Limb (tissue), 2 donors: Measurements from ENCODE around the gene PMM2.

Experiments
- DNase-seq, 2 donors: peaks; one replicate each; pipeline ENCODE4 v3.0.0-alpha.2; 2016; ENCODE audit errors: extremely low spot score in 2 of 2

Gene PMM2

GRCh38 chr16:8850279-8850885, 52.7 kb downstream of the PMM2 start:
- DNase-seq, result peak in 1 of 2 donors; percentile 33

DNA sequence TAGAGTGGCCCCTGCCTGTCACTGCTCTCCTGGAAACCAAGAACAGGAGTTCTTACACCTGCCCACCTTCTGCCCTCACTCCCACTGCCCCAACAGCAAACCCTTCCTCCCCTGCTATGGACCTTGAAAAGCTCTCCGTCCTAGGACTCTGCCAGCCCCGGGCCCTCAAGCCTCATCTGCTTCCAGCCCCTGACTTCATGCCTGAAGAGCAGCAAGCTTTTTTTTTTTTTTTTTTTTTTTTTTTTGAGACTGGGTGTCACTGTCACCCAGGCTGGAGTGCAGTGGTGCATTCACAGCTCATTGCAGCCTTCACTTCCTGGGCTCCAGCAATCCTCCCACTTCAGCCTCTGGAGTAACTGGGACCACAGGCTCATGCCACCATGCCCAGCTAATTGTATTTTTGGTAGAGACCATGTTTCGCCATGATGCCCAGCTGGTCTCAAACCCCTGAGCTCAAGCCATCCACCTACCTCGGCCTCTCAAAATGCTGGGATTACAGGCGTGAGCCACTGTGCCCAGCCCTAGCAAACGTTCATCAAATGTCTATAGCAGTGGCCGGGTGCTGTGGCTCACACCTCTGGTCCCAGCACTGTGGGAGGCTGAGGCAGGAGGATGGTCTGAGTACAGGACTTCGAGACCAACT, 54.2 kb downstream of the PMM2 start:
- DNase-seq, result no peak

GRCh38 chr16:8852534-8852933, 54.9 kb downstream of the PMM2 start:
- no peak for DNase-seq

DNA sequence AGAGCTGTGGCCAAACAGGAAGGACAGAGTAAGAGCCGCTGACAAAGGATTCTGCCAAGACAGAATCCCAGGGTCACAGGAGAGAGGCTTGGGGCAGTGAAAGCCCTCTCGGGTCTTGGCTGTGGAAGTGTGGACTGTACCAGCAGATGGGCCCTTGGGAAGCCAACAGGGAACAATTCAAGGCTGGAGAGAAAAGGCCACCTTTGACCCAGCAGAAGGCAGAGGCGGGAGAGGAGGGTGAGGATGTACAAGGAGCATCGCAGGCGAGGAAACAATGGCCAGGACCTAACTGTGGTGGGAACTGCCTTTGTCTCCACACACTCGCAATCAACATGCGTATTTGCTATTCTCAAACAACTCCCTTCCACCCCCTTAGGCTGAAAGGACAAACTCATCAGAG, 55.5 kb downstream of the PMM2 start:
- no peak for DNase-seq

DNA sequence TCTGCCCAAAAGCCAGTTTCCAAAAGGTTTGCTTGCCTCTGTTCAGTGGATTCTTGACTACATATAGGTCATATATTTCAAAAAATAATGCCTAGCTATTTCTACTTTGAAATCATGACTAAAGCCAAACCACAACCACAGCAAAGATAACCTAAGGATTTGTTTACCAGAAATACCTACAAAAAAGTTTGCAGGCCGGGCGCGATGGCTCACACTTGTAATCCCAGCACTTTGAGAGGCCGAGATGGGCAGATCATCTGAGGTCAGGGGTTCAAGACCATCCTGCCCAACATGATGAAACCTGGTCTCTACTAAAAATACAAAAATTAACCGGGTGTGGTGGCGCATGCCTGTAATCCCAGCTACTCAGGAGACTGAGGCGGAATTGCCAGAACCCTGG, 56.0 kb downstream of the PMM2 start:
- no peak for DNase-seq

DNA sequence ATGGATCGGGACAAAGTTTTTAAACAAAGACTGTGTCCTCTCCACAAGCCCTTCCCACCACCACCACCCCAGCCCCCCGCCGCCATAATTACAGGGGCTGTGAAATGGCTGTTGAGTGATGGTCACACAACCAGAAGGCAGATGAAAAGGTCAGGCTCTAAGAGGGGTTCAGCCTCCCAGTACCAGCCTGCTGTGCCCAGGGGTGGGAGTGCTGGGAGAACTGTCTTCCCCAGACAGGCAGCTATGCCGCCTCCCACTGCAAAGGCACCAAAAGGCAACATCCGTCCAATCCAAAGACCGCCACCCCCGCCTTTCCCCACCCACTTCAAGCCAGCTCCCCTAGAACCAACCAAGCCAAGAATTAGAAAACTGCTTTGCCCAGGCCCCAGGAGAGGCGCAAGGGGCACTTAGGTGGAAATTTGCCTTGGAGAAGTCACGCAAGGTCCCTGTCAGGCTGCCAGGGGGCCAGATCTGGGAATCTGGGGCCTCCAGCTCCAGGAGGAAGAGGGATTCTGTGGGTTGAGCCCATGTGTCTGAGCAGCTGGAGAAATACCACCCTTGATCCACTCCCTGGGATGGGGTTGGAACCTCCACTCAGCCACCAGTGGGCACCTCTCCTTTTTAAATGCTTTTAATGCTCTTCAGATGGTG, 56.8 kb downstream of the PMM2 start:
- DNase-seq, result no peak

GRCh38 chr16:8855051-8855786, 57.6 kb downstream of the PMM2 start:
- no peak for DNase-seq

DNA sequence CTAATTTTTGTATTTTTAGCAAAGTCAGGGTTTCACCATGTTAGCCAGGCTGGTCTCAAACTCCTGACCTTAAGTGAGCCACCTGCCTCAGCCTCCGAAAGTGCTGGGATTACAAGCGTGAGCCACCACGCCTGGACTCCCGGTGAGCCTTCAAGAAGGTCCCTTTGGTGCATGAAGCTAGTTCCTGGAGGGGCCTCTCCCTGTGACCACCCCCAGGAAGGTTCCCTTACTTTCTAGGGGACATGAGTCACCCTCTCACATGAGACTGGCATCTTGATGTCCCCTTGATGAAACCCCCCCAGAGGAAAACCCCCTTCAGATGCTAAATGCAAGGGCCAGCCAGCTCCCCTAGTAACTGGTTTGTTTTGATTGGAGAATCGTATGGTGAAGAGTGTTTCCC, 58.3 kb downstream of the PMM2 start:
- DNase-seq, result no peak

DNA sequence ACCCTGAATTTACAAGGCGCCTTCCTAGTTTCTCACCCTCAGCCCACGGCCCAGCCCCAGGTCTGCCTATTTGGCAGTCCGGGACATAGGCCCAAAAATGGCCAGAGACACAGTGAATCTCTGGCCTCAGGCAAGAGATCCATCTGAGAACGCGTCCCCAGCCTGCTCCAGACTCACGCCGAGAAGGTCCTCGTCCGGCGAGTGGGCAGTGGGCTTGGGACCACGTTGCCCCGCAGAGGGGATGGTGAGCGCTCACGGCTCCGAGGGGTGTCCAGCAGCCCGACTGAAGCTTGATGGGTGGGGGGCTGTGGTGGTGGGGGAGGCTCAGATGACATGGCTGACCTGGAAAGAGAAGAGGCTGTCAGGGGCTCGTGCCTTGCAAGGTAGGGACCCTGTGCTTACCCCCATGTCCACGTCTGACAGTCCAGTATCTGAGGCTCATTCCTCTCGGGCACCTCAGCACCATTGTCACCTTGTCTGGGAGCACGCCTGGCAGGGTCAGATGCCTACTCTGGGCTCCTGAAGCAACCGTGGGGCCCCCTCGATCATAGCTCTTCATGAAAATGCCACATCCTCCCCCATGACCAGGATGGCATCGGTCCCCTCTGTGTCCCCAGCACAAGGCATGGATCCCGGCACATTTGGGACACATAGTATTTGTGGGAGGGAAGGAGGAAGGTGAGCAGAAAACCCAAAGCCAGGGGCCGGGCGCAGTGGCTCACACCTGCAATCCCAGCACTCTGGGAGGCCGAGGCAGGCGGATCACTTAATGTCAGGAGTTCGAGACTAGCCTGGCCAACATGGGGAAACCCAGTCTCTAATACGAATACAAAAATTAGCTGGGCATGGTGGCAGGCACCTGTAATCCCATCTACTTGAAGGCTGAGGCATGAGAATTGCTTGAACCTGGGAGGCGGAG, 61.6 kb downstream of the PMM2 start:
- DNase-seq, result no peak

DNA sequence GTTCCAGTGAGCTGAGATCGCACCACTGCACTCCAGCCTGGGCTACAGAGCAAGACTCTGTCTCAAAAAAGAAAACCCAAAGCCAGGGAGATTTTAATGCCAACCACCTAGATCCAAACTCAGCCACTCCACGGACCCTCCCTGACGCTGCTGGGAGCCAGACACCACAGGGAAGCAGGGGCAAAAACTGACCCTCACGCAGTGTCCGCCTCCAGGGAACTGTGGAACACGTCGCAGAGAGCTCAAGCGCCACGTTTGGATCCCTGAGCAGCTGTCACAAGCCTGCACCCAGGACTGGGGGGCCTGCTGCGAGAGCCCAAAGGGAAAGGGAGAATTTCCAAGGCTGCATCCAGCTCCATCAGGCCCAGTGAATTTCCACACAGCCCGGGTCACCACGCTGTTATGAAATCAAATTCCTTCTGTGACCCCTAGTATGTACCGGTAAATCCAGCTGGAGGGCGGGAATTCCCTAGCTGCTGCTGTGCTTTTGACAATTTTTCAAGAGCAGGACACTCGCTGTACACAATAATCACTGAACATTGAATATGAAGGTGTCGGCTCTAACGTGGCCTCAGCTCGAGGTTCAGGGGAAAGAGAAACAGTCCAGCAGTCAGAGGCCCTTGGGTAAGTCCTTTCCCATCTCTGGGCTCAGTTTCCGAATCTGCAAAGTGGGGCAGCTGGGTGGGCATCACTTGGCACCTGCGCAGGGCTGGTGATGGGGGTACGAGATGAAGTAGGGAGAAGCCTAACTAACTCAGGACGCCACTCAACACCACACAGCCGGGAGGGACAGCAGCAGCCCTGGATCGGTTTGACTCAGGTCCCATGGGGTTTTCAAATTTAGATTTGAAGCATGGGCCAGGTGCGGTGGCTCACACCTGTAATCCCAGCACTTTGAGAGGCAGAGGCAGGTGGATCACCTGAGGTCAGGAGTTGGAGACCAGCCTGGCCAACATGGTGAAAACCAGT, 62.6 kb downstream of the PMM2 start:
- DNase-seq, result no peak

DNA sequence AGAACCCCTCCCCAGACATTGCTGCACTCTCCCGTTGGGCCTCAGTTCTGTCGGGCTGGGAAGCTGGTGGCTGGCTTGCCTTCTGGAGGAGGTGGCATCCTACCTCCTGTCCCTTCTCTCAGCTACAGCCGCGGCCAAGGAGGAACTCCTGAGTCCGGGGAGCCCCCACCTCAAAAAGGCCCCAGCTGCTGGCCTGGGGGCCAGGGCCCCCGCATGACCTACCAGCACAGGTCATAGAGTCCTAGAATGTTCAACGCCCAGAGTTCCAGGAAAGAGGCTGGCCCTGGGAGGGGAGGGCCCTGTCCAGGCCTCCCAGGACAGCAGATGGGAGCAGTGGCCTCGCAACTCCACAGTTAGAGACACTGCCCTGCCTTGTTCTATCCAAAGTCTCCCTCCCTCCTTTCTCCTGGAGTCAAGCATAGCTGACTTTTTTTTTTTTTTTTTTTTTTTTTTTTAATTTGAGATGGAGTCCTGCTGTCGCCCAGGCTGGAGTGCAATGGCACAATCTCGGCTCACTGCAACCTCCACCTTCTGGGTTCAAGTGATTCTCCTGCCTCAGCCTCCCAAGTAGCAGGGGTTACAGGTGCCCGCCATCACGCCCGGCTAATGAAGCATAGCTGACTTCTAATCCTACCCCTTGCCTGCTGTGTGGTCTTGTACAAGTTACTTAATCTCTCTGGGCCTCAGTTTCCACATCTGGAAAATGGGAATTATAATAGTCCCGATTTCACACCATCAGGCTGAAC, 64.1 kb downstream of the PMM2 start:
- DNase-seq, result no peak

GRCh38 chr16:8862309-8863130, 64.9 kb downstream of the PMM2 start:
- DNase-seq, result no peak

DNA sequence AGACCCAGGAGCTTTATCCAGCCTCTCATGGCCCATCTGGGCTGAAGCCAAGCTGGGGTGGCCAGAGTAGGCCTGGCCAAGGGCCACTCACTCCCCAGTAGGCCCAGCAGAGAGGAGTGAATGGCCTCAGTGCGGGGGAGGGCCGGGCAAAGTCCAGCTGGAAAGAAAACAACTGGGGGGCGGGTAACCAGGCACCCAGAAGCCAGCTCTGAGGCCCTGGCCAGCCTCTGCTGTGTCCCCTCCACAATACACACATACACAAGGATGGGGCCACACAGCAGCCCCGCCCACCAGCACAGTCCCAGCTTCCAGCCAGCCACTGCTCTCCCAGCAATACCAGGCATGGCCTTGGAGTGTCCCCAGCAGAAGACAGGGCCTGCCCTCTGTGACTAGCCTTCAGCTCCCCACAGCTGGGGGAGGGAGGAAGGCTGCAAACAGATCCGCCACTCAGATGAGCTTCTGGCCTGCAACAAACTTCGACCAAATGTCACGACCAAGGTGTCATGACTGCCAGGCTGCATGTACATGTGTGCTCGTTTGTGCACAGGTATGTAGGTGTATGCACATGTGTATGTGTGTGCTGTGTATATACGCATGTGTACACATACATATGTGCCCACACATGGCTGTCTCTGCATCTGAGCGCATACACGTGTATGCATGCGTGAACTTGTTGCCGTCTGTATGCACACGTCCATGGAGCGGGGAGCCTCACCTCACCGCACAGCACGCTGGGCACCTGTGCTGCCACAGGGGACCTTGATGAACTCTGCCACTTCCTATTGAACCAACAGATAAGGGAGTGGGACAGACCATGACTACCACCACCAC, 66.2 kb downstream of the PMM2 start:
- no peak for DNase-seq

DNA sequence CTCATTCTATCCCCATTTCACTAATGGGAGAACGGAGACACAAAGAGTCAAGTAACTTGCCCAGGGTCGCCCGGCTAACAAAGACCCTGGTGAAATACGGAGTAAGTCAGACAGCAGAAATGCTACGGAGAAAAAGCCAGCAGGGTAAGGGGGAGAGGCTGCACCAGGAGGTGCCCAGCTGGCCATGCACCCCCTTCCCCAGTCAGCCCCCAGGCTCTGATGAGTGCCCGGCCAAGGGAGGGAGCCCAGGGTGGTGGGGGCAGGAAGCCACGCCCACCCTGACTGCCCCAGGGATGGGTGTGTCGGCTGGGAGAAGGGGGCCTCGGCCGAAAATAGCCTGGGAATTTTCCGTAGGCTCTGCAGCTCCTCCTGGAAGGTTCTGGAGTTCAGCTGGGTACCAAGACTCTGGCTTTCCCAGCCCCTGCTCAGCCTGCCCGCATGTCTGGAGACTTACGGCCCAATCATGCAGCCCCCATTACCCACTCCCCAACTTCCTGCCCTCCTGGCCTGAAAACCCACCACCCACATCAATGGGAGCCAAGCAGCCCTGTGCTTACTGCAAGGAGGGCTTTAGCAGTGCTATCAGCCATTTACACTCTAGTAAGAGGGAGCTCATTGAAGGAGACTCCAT, 67.0 kb downstream of the PMM2 start:
- no peak for DNase-seq

DNA sequence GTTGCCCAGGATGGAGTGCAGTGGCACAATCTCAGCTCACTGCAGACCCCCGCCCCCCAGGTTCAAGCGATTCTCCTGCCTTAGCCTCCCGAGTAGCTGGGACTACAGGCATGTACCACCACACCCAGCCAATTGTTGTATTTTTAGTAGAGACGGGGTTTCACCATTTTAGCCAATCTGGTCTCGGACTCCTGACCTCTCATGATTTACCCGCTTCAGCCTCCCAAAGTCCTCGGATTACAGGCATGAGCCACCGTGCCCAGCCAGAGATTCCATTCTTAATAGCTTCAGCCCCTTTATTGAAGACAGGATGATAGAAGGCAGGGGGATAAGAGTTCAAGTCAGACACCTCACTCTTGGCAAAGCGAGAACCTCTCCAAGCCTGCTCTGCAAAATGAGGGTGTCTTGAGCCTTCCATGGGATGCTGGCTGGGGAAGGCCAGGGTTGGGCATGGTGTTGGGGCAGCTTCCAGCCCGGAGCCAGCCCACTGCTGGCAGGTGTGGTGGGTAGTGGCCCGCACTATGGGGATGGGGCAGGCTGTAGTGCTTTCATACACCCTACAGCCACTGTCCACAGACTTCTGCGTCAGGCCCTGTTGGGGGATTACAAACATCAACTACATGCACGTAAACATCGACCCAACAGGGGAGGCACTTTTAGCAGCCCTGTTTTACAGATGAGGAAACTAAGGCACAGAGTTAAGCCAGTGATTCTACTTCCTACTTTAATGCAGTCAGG, 67.7 kb downstream of the PMM2 start:
- DNase-seq, result no peak

DNA sequence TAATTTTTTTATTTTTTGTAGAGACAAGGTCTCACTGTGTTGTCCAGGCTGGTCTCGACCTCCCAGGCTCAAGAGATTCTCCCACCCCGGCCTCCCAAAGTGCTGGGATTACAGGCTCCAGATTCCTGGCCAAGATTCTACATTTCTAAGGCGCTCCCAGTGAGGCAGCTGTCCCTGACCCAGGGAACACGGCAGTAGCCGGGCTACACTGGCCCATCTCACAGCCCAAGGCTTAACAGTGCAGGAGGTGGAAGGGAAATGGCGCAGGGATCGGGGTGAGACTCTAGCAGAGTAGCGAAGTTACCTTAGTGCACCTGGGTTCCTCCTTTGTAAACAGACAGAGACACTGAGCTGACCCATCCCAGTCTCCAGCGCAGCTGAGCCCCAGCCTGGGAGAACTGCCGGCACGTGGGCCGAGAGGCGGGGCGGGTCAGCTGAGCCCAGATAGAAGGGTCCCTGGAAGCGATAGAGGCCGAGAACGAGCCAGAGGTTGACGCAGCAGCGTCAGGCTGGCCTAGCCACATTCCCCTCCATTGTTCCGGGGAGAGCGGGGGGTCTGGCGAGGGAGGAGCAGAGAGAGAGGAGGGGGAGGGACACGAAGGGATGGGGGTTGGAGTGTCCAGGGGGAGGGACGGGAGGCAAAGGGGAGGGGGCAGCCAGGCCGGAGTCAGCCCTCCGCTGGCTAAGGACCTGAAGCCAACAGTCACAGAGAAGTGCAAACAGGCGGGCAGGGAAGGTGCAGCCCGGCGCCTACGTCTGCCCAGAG, 68.7 kb downstream of the PMM2 start:
- DNase-seq, result peak; percentile 50 to 71
